ENCODE results near the gene PGM1.

DNA sequence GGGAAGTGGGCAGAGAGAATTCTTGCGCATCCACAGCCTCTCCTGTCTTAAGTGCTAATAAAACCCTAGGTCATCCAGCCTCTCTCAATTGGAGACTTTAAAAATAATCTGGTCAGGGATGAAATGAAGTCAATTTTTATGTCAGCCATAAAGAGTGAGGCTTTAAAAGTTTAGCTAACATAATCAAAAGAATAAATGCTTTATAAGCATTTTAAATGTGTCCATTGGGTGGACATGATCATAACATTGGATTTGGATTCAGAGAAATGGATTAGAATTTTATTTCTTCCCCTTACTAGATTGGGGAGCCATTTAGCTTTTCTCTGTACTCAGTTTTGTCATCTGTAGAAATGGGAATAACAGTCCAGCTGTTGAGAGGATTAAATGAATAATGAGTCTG lies 55.5 kb downstream of the PGM1 start:
- TF ChIP-seq, protein P1, sequence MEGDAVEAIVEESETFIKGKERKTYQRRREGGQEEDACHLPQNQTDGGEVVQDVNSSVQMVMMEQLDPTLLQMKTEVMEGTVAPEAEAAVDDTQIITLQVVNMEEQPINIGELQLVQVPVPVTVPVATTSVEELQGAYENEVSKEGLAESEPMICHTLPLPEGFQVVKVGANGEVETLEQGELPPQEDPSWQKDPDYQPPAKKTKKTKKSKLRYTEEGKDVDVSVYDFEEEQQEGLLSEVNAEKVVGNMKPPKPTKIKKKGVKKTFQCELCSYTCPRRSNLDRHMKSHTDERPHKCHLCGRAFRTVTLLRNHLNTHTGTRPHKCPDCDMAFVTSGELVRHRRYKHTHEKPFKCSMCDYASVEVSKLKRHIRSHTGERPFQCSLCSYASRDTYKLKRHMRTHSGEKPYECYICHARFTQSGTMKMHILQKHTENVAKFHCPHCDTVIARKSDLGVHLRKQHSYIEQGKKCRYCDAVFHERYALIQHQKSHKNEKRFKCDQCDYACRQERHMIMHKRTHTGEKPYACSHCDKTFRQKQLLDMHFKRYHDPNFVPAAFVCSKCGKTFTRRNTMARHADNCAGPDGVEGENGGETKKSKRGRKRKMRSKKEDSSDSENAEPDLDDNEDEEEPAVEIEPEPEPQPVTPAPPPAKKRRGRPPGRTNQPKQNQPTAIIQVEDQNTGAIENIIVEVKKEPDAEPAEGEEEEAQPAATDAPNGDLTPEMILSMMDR (conservative IDR thresholded peaks at IDR 0.05; ENCODE audit: low read depth, low read length): no peak
- TF ChIP-seq NFE2L2 (IDR thresholded peaks at IDR 0.05; ENCODE audit: low read depth, low read length) (no peak), FOS (IDR thresholded peaks at IDR 0.05; ENCODE audit: low read depth, low read length) (no peak)
- TF ChIP-seq, protein P2, sequence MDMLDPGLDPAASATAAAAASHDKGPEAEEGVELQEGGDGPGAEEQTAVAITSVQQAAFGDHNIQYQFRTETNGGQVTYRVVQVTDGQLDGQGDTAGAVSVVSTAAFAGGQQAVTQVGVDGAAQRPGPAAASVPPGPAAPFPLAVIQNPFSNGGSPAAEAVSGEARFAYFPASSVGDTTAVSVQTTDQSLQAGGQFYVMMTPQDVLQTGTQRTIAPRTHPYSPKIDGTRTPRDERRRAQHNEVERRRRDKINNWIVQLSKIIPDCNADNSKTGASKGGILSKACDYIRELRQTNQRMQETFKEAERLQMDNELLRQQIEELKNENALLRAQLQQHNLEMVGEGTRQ (IDR thresholded peaks at IDR 0.05; ENCODE audit: low read depth, low read length): no peak

Data from IMR-90 (cell line).